A172 (cell line): ENCODE data around the gene BPTF. TPM values are rescaled to one million over a fixed set of nuclear protein-coding genes. Genes with fewer than 3 reads are reported as not detected.
A peak's percentile ranks its signal among the peaks of the same experiment; 100 is the strongest.
"Not testable (repeated sequence)": the region's sequence is repeated elsewhere in the genome, so short reads cannot be mapped to it uniquely, and the experiment has no call there.

Experiments used
- DNase-seq: peaks from one replicate; pipeline ENCODE4 v3.0.0-alpha.2; 2015; ENCODE audit warnings: low spot score
- total RNA-seq: library from RNA; depleted of rRNA; stranded (reverse); fragments of >200 nt; shearing (Covaris generic); gene quantifications from 2 replicates; pipeline ENCODE4 v1.2.3, GENCODE V29; 2014

BPTF gene
- total RNA-seq, 1 experiment from 2014 or later, result 36.9 TPM

GRCh38 chr17:67833134-67833533 is 7.8 kb downstream of the BPTF start:
- DNase-seq, result no peak

GRCh38 chr17:67833946-67834631 is 8.8 kb downstream of the BPTF start:
- DNase-seq, result no peak

GRCh38 chr17:67834634-67835033 is 9.3 kb downstream of the BPTF start:
- DNase-seq, result no peak

GRCh38 chr17:67836205-67836987 is 11.1 kb downstream of the BPTF start:
- DNase-seq, result peak; percentile 18

DNA sequence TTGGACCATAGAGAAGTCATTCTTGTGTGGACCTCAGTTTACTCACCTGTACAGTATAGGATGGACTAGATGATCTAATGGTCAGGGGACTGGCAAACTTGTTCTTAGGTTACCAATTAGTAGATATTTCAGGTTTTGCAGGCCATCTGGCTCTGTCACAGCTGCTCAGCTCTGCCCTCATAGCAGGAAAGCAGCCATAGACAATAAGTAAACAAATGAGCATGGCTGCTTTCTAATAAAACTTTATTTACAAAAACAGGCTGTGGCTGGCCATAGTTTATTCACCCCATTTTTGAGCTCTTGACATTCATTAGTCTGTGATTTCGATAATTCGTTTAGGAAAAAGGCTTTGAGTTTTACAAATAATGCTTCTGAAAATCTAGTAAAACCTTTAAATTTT is 12.7 kb downstream of the BPTF start:
- DNase-seq, result no peak

GRCh38 chr17:67838538-67838937 is 13.2 kb downstream of the BPTF start:
- DNase-seq, result no peak

GRCh38 chr17:67841992-67842391 is 16.7 kb downstream of the BPTF start:
- no peak for DNase-seq

GRCh38 chr17:67842648-67843047 is 17.3 kb downstream of the BPTF start:
- DNase-seq, result no peak

- DNase-seq, result no peak
Observed at GRCh38 chr17:67845374-67845773, 20.1 kb downstream of the BPTF start.

GRCh38 chr17:67848189-67848588 is 22.9 kb downstream of the BPTF start:
- not testable (repeated sequence) for DNase-seq

GRCh38 chr17:67848846-67849245 is 23.5 kb downstream of the BPTF start:
- not testable (repeated sequence) for DNase-seq

DNA sequence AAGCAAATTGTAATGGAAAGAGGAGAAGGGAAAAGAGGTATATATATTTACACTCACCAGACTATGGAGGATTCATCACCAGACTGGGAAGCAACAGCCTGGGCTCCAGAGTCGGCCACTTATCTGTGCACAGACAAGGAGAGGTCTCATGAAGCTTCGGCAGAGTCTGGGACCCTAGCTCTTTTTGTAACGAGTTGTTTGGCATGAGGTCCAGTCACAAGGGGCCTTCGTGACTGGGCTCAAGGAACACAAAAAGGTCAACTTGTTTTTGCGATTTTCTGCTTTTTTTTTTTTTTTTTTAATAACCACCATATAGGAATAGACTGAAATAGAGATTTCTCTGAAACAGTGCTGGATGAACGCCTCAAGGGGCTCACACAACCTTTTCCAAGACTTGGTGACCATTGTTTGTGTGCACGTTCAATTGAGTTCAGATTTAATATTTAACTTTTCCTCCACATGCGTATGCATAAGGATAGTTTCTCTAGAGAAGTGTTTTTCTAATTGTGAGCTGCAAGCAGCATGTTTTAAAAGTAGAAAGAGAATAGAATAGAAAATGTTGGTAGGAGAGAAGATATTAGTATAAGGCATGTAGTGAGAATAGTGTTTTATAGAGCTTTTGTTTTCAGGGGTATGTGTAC is 25.8 kb downstream of the BPTF start:
- DNase-seq, result no peak

GRCh38 chr17:67853703-67854102 is 28.4 kb downstream of the BPTF start:
- no peak for DNase-seq

DNA sequence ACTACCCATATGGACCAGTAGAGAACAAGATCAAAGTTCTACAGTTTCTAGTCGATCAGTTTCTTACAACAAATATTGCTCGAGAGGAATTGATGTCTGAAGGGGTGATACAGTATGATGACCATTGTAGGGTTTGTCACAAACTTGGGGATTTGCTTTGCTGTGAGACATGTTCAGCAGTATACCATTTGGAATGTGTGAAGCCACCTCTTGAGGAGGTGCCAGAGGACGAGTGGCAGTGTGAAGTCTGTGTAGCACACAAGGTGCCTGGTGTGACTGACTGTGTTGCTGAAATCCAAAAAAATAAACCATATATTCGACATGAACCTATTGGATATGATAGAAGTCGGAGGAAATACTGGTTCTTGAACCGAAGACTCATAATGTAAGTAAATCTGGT is 29.1 kb downstream of the BPTF start:
- DNase-seq, result no peak

GRCh38 chr17:67855504-67856324 is 30.4 kb downstream of the BPTF start:
- DNase-seq, result no peak

- not testable (repeated sequence) for DNase-seq
Observed at GRCh38 chr17:67856402-67856801, 31.1 kb downstream of the BPTF start.

DNA sequence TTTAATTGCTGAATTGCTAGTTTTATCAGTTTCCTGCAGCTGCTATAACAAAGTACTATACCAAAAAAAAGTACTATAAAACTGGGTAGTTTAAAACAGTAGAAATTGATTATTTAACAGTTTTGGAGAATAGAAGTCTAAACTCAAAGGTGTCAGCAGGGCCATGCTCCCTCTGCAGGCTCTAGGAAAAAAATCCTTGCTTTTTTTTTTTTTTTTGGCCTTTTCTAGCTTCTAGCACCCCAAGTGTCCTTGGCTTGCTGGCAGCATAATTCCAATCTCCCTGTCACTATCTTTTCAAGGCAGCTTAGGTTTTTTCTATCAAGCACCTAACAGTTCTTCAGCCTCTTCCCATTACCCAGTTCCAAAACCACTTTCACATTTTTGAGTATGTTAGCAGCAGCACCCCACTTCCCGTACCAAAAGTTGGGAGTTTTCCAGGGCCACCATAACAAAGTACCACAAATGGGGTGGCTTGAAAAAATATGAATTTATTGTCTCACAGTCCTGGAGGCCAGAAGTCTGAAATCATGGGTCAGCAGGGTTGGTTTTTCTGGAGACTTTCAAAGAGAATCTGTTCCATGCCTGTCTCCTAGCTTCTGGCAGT is 37.4 kb downstream of the BPTF start:
- DNase-seq, result peak; percentile 2

DNA sequence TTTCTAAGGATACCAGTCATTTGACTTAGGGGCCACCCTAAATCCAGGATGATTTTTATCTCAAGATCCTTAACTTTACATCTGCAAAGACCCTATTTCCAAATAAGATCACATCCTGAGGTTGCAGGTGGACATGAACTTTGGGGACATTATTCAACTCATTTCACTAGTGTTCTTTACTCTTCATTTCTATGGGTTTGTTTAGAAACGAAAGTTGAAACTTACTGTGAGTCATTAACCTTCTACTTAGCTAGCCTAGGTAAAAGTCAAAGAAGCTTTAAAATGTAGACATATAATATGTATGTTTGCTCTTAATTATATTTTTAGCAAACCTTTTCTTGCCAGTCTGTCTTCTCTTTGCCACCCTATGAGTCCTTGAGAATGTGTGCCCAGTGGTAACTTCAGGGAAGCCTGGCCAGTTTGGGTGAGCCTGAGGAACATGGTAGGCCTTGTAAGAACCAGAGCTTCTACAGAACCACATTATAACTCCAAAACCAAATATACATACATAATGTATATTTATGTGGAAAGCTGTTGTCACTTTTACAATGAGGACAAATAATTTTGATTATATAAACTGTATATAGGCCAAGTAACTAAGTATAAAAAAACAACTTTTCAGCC is 38.4 kb downstream of the BPTF start:
- no peak for DNase-seq

GRCh38 chr17:67865438-67865837 is 40.1 kb downstream of the BPTF start:
- DNase-seq, result no peak

DNA sequence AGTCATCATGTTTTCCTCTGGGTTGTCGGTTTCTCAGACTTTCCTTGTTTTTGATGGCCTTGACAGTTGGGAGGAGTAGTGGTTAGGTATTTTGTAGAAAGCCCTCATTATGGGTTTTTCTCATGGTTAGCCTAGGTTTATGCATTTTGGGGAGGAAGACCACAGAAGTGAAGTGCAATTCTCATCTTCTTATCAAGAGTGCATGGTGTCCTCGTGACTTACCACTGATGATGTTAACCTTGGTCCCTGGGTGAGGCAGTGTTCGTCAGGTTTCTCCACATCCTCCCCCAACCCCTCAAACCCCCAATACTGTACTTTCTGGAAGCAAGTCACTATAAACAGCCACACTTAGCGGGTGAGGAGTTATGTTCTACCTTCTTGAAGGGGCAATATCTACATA is 42.3 kb downstream of the BPTF start:
- DNase-seq, result no peak

DNA sequence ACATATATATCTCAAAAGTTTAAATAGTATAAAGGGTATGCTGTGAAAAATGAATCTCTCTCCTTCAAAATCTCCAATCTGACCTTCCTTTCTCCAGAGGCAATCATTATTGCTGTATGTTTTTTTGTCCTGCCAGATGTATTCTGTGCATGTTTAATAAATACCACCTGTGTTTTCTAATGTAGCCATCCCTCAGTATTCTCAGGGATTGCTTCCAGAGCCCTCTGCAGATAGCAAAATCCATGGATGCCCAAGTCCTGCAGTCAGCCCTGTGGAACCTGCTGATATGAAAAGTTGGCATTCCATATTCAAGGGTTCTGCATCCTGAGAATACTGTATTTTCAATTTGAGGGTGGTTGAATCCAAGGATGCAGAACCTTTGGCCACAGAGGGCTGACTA is 42.9 kb downstream of the BPTF start:
- DNase-seq, result no peak
